H1 (cell line): Measurements from ENCODE around the gene CBLC. TPM values are rescaled to one million over a fixed set of nuclear protein-coding genes. Genes with fewer than 3 reads are reported as not detected.

Source experiments
- CHD7 ChIP-seq: fragments of 300-600 bp; sonication (generic); IDR thresholded peaks from 2 replicates; pipeline ENCODE4 v1.7.1; 2012; ENCODE audit warnings: low read length, moderate library complexity, mild to moderate bottlenecking, inconsistent platforms; ENCODE audit not compliant: insufficient replicate concordance
- POLR2AphosphoS5 ChIP-seq: IDR thresholded peaks from 2 replicates; pipeline ENCODE4 v1.6.1; 2011; ENCODE audit warnings: low read depth, low read length
- SIX5 ChIP-seq: IDR thresholded peaks from 2 replicates; pipeline ENCODE4 v1.6.1; 2011; ENCODE audit warnings: mild to moderate bottlenecking, low read depth, low read length
- SP2 ChIP-seq: IDR thresholded peaks from 2 replicates; pipeline ENCODE4 v1.6.1; 2012; ENCODE audit warnings: mild to moderate bottlenecking, low read length, inconsistent platforms
- TAF1 ChIP-seq: IDR thresholded peaks from 2 replicates; pipeline ENCODE4 v1.6.1; 2011; ENCODE audit warnings: mild to moderate bottlenecking, low read depth, low read length
- polyA plus RNA-seq, 7 experiments: library from polyadenylated mRNA; depleted of rRNA in 3 of 7; stranded (reverse) in 5 of 7; unstranded in 2 of 7; fragments of >200 nt in 5 of 7; fragments of 200-250 nt in 2 of 7; gene quantifications; 1 replicate in 5 of 7; 2 replicates in 1 of 7; 4 replicates in 1 of 7; pipeline versions ENCODE4 v1.2.1 to v1.2.3, GENCODE V29; 2011 to 2013; ENCODE audit warnings: missing spikeins in 2 of 7, mixed read lengths in 2 of 7
- total RNA-seq: library from RNA; stranded (reverse); fragmentation: NEBNext Ultra II Directional; extraction: Animal tissue kit (Norgen Biotek cat#: 25700); gene quantifications from 2 replicates; pipeline ENCODE4 v1.2.1, GENCODE V29; 2021

Gene CBLC
- total and polyA plus RNA-seq, 2 of the 8 experiments (the other 6 are each of a cell fraction or from before 2014, with no cell fraction given), result 17.4 to 35.7 TPM

DNA sequence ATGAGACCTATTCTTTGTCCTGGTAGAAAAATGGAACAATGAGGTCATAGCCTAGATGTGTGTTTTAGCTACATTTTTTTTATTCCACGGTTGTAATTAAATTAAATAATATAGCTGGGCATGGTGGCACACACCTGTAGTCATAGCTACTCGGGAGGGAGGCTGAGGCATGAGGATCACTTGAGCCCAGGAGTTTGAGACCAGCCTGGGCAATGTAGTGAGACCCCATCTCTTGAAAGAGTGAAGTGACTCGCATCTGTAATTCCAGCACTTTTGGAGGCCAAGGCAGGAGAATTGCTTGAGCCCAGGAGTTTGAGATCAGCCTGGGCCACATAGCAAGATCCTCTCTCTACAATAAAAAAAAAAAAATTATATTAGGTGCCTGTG lies 11.7 kb upstream of the CBLC start (continued):
- TF ChIP-seq CHD7, result no peak
- TF ChIP-seq SP2, result no peak
- no peak for TF ChIP-seq POLR2AphosphoS5
- no peak for TF ChIP-seq TAF1
- TF ChIP-seq SIX5, result no peak
